Right lobe of liver (tissue), 6 donors: ENCODE results near the gene EEF1AKMT3. TPM values are rescaled to one million over a fixed set of nuclear protein-coding genes. Genes with fewer than 3 reads are reported as not detected.

Experiments used
- ATAC-seq, 4 donors: fragments of 200-7000 bp; cut with Tn5 transposase; one replicate each; pipeline ENCODE4 v1.9.1; 2020; ENCODE audit warnings: mild to moderate bottlenecking in 4 of 4, moderate library complexity in 4 of 4
- DNase-seq, 3 donors: peaks; one replicate each; pipeline ENCODE4 v3.0.0-alpha.2; 2020
- H3K27ac ChIP-seq, 3 donors: fragments of 200-600 bp; one replicate each; pipeline ENCODE4 v1.8.0; 2022
- H3K27me3 ChIP-seq, 2 donors: fragments of 200-600 bp; one replicate each; pipeline ENCODE4 v1.8.0; 2022
- H3K36me3 ChIP-seq, 4 donors: fragments of 200-600 bp; sonication (generic) in 1 of 4; one replicate each; pipeline versions ENCODE4 v1.5.1 to v1.8.0; 2017 to 2022; ENCODE audit warnings: control low read depth in 1 of 4
- H3K4me1 ChIP-seq, 4 donors: fragments of 200-600 bp; sonication (generic) in 1 of 4; one replicate each; pipeline versions ENCODE4 v1.5.1 to v1.8.0; 2017 to 2022; ENCODE audit warnings: control low read depth in 1 of 4
- H3K4me3 ChIP-seq, 3 donors: fragments of 200-600 bp; one replicate each; pipeline ENCODE4 v1.8.0; 2022
- H3K9me3 ChIP-seq, 4 donors: fragments of 200-600 bp; sonication (generic) in 1 of 4; one replicate each; pipeline versions ENCODE4 v1.5.1 to v1.8.0; 2017 to 2022; ENCODE audit warnings: control low read depth in 1 of 4
- CTCF ChIP-seq, 4 donors: fragments of 200-600 bp in 3 of 4; fragments of 450-650 bp in 1 of 4; IDR thresholded peaks; one replicate each; pipeline versions ENCODE4 v1.5.1 to v1.8.0; 2016 to 2022; ENCODE audit warnings: antibody characterized with exemption in 4 of 4, mild to moderate bottlenecking in 2 of 4
- POLR2A ChIP-seq: fragments of 450-650 bp; IDR thresholded peaks from one replicate; pipeline ENCODE4 v1.6.1; 2017; ENCODE audit warnings: antibody characterized with exemption, mild to moderate bottlenecking
- WGBS: methylation state at CpG from one replicate; pipeline ENCODE4 v1.1.6; 2018; ENCODE audit warnings: low coverage, low lambda C conversion rate; ENCODE audit not compliant: insufficient coverage; ENCODE audit errors: missing lambda C conversion rate; 5-methylcytosine and 5-hydroxymethylcytosine counted together
- intact Hi-C, 2 donors: fragments of 100-400 bp; cut with DNase I; formaldehyde crosslinking; loops; one replicate each; pipeline versions ENCODE4 v1.11.2 to v1.14.1; 2022
- total RNA-seq, 6 experiments: library from RNA; depleted of rRNA in 2 of 6; stranded (reverse); fragments of >200 nt in 2 of 6; fragmentation: NEBNext Ultra II Directional in 3 of 6; extraction: Animal tissue kit (Norgen Biotek cat#: 25700) in 3 of 6; gene quantifications; one replicate each; pipeline versions ENCODE4 v1.1.0 to v1.2.4, GENCODE V29; 2016 to 2023
- donor health status: DM: no; HTN: yes; CAD: no.
- donor health status: DM: no; HTN: no; CAD: no.
- donor health status: DM: no; HTN: no; CAD: no.
- donor health status: DM: no; HTN: yes; CAD: no.
- donor health status: DM: no; HTN: yes; CAD: no.

EEF1AKMT3 gene
- total RNA-seq, 6 experiments from 2014 or later: 3.2 to 5.5 (median 3.7) TPM

DNA sequence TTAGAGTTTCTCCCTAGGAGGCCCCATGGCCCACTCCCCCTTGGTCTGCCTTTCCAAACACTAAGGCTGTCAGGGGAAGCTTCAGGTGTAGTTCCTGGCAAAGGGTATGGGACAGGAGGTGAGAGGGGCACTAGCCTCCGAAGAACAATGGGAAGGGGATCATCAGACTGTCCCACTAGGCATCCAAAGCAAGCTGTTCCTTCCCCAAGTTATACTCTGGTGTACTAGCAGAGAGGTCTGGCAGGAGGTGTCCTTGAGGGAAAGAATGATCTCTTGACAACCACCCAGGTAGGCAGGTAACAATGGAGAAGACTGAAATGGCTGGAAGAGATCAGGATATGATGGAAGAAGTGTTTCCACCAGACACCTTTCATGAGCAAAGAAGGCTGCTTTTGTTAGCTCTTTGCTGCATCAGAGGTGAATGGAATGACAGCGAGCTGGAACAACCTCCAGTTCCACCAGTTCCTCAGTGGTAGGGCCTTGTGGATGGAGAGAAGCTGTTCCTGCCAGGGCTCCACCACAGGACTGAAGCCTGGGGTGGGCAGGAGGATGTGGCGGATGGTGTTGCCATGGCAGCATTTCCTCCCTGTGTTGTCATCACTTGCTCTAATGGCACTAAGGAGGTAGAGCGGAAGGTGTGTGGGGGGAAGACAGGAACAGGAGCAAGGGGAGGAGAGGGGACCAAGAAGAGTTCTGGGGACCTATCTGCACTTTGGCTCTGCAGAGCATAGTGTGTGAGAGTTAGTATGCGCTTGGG lies 31.6 kb upstream of the EEF1AKMT3 start:
- intact Hi-C loops: no loop called here
- no peak for ATAC-seq
- WGBS: 63% methylated on average over 3 of the region's 5 CpGs
- H3K4me1 ChIP-seq: peaks cover 0 to 17% (median 6%) of the 10 kb centered on the region in 4 donors
- peak in 1 of 3 donors; percentile 63 for DNase-seq
- peaks cover 0 to 22% of the 10 kb centered on the region in 2 donors for H3K27me3 ChIP-seq
- no peaks in the 10 kb centered on the region for H3K36me3 ChIP-seq
- TF ChIP-seq CTCF (IDR thresholded peaks at IDR 0.05): no peak
- TF ChIP-seq POLR2A: no peak
- H3K9me3 ChIP-seq: no peaks in the 10 kb centered on the region
- H3K4me3 ChIP-seq: no peak overlapping the region
- H3K27ac ChIP-seq: no peak overlapping the region

DNA sequence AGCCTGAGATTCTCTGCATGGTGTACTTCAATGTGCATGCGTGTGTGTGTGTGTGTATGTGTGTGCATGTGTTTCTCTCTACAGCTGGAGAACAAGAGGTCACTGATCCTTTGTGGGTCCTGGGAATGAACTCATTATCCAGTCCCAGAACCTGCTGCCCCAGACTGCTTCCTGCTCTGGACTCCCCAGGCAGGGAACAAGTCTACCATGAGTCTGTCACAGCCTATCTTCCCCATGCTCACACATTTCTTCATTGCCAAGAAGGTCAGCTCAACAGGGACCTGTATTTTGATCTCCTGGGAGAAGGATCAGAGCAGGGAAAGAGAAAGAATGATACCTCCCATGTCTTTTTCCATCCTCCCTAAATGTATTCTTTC lies 31.0 kb upstream of the EEF1AKMT3 start:
- no peaks in the 10 kb centered on the region for H3K36me3 ChIP-seq
- H3K27ac ChIP-seq: peak overlapping the region in 1 of 3 donors; percentile 22
- WGBS: 67% methylated on average over 1 of the region's 1 CpG
- no peak for ATAC-seq
- H3K27me3 ChIP-seq: peaks cover 0 to 18% of the 10 kb centered on the region in 2 donors
- intact Hi-C loops: no loop called here
- H3K4me1 ChIP-seq: peaks cover 0 to 22% (median 6%) of the 10 kb centered on the region in 4 donors
- TF ChIP-seq POLR2A (no peak), CTCF (IDR thresholded peaks at IDR 0.05) (no peak)
- peak overlapping the region in 1 of 3 donors; percentile 13 for H3K4me3 ChIP-seq
- no peaks in the 10 kb centered on the region for H3K9me3 ChIP-seq
- DNase-seq: no peak

GRCh38 chr12:57741844-57742738 lies 30.3 kb upstream of the EEF1AKMT3 start:
- intact Hi-C loops: no loop called here
- Histone ChIP-seq H3K27me3 (peaks cover 0 to 13% of the 10 kb centered on the region in 2 donors), H3K4me3 (peak overlapping the region in 1 of 3 donors; percentile 13), H3K27ac (peak overlapping the region in 1 of 3 donors; percentile 22), H3K36me3 (peaks cover 0 to 7% (median 2%) of the 10 kb centered on the region in 4 donors), H3K4me1 (peaks cover 0 to 21% (median 5%) of the 10 kb centered on the region in 4 donors), H3K9me3 (no peaks in the 10 kb centered on the region)
- ATAC-seq (no peak), DNase-seq (peak in 1 of 3 donors; percentile 63)
- TF ChIP-seq CTCF (IDR thresholded peaks at IDR 0.05) (peak in 2 of 4 donors; percentile 11 to 13), POLR2A (no peak)
- 43% methylated on average over 9 of the region's 14 CpGs for WGBS

DNA sequence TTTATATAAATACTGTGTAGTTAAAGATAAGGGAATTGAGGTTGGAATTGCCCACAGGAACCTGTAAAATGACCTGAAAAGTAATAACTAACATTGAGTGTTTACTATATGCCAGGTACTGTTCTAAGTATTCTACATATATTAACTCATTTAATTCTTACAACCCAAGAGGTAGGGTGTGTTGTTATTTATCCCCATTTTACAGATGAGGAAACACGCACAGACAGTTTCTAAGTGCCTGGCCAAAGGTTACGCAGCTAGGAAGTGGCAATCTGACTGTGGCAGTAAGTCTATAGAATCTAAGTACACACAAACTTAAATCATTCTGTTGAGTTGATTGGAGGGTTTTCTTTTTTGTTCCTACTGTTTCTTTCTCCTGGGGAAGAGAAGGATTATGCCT lies 28.6 kb upstream of the EEF1AKMT3 start:
- no peak for TF ChIP-seq CTCF (IDR thresholded peaks at IDR 0.05)
- DNase-seq (no peak), ATAC-seq (no peak)
- WGBS: 68% methylated on average over 2 of the region's 2 CpGs
- Histone ChIP-seq H3K4me3 (no peak overlapping the region), H3K4me1 (peaks cover 0 to 8% (median 0%) of the 10 kb centered on the region in 4 donors), H3K27ac (no peak overlapping the region), H3K27me3 (no peaks in the 10 kb centered on the region), H3K9me3 (no peaks in the 10 kb centered on the region), H3K36me3 (peaks cover 0 to 22% (median 12%) of the 10 kb centered on the region in 4 donors)
- intact Hi-C loops: no loop called here
